Activated naive CD4-positive, alpha-beta T cell treated with anti-CD3 and anti-CD28 coated beads, Interleukin-2, amount 10 ng/mL, durations not matched to agents 7 days and 5 days (primary cell): ENCODE results near the gene ATRN.

ENCODE experiments used
- CTCF ChIA-PET: fragments of 350-600 bp; sonication (Branson Sonifier 250); formaldehyde crosslinking; loops from one replicate; lab custom pipeline; 2021; ENCODE audit warnings: antibody characterized with exemption; lab: Charles Lee
- DNase-seq: peaks from one replicate; pipeline ENCODE4 v3.0.0-alpha.2; 2020
- H3K27ac Mint-ChIP-seq: one replicate; pipeline ENCODE4 v1.8.0; 2021; ENCODE audit warnings: mild to moderate bottlenecking, moderate library complexity, mixed read lengths
- H3K27me3 Mint-ChIP-seq: one replicate; pipeline ENCODE4 v1.8.0; 2021; ENCODE audit warnings: mild to moderate bottlenecking, mixed read lengths
- H3K36me3 Mint-ChIP-seq: one replicate; pipeline ENCODE4 v1.8.0; 2021; ENCODE audit warnings: mixed read lengths
- H3K4me1 Mint-ChIP-seq: one replicate; pipeline ENCODE4 v1.8.0; 2021; ENCODE audit warnings: mixed read lengths
- H3K4me3 Mint-ChIP-seq: one replicate; pipeline ENCODE4 v1.8.0; 2021; ENCODE audit warnings: mild to moderate bottlenecking, moderate library complexity, mixed read lengths
- H3K9me3 Mint-ChIP-seq: one replicate; pipeline ENCODE4 v1.8.0; 2021; ENCODE audit warnings: mixed read lengths

Gene ATRN

GRCh38 chr20:3673221-3674070, 202.6 kb downstream of the ATRN start:
- H3K4me1 Mint-ChIP-seq, result peaks cover 14% of the 10 kb centered on the region
- peaks cover 98% of the 10 kb centered on the region for H3K27me3 Mint-ChIP-seq
- no peak overlapping the region for H3K27ac Mint-ChIP-seq
- DNase-seq, result no peak
- H3K9me3 Mint-ChIP-seq, result no peaks in the 10 kb centered on the region
- CTCF ChIA-PET, result interaction anchor here (1.0 to 1.2 kb wide), 2 partner anchors 111 to 147 kb away, joined by 3 read pairs; partner anchors contain the start of gene AP5S1
- H3K36me3 Mint-ChIP-seq, result no peaks in the 10 kb centered on the region
- H3K4me3 Mint-ChIP-seq, result no peak overlapping the region

- Mint-ChIP-seq H3K4me3 (no peak overlapping the region), H3K4me1 (peaks cover 14% of the 10 kb centered on the region), H3K9me3 (no peaks in the 10 kb centered on the region), H3K27me3 (peaks cover 98% of the 10 kb centered on the region), H3K36me3 (no peaks in the 10 kb centered on the region), H3K27ac (peak overlapping the region; percentile 11)
- CTCF ChIA-PET, result interaction anchor here (0.8 to 1.5 kb wide), 4 partner anchors 37 to 146 kb away, joined by 3 to 6 read pairs (median 4); partner anchors contain the start of gene AP5S1
- DNase-seq, result no peak
These were observed 203.6 kb downstream of the ATRN start for GRCh38 chr20:3674447-3674846.

GRCh38 chr20:3674995-3675900, 204.4 kb downstream of the ATRN start:
- peaks cover 14% of the 10 kb centered on the region for H3K4me1 Mint-ChIP-seq
- H3K4me3 Mint-ChIP-seq, result no peak overlapping the region
- H3K27me3 Mint-ChIP-seq, result peaks cover 98% of the 10 kb centered on the region
- no peaks in the 10 kb centered on the region for H3K36me3 Mint-ChIP-seq
- CTCF ChIA-PET, result interaction anchor here (0.7 to 2.5 kb wide), 9 partner anchors 9 to 113 kb away, joined by 3 to 35 read pairs (median 4); partner anchors contain the start of gene ADISSP
- DNase-seq, result no peak
- H3K9me3 Mint-ChIP-seq, result no peaks in the 10 kb centered on the region
- no peak overlapping the region for H3K27ac Mint-ChIP-seq

- Mint-ChIP-seq H3K27me3 (peaks cover 98% of the 10 kb centered on the region), H3K27ac (no peak overlapping the region), H3K9me3 (no peaks in the 10 kb centered on the region), H3K36me3 (no peaks in the 10 kb centered on the region), H3K4me1 (peaks cover 9% of the 10 kb centered on the region), H3K4me3 (no peak overlapping the region)
- CTCF ChIA-PET, result interaction anchor here (1.2 to 2.5 kb wide), 6 partner anchors 9 to 114 kb away, joined by 3 to 35 read pairs (median 8); no protein-coding TSS in a partner anchor
- no peak for DNase-seq
These were observed 206.9 kb downstream of the ATRN start for GRCh38 chr20:3677733-3678132.

- Mint-ChIP-seq H3K36me3 (no peaks in the 10 kb centered on the region), H3K27me3 (peaks cover 98% of the 10 kb centered on the region), H3K27ac (no peak overlapping the region), H3K9me3 (no peaks in the 10 kb centered on the region), H3K4me1 (peaks cover 6% of the 10 kb centered on the region), H3K4me3 (no peak overlapping the region)
- no peak for DNase-seq
- CTCF ChIA-PET, result interaction anchor here (1.0 to 2.5 kb wide), 7 partner anchors 30 to 115 kb away, joined by 3 to 35 read pairs (median 4); no protein-coding TSS in a partner anchor
These were observed 207.4 kb downstream of the ATRN start for GRCh38 chr20:3678198-3678597.

GRCh38 chr20:3678856-3679720, 208.3 kb downstream of the ATRN start:
- H3K4me3 Mint-ChIP-seq, result no peak overlapping the region
- CTCF ChIA-PET, result interaction anchor here (0.9 to 1.4 kb wide), 4 partner anchors 29 to 116 kb away, joined by 3 to 4 read pairs (median 4); no protein-coding TSS in a partner anchor
- peaks cover 99% of the 10 kb centered on the region for H3K27me3 Mint-ChIP-seq
- no peaks in the 10 kb centered on the region for H3K9me3 Mint-ChIP-seq
- no peaks in the 10 kb centered on the region for H3K36me3 Mint-ChIP-seq
- no peak for DNase-seq
- no peak overlapping the region for H3K27ac Mint-ChIP-seq
- H3K4me1 Mint-ChIP-seq, result peaks cover 6% of the 10 kb centered on the region

- peaks cover 3% of the 10 kb centered on the region for H3K4me1 Mint-ChIP-seq
- peaks cover 98% of the 10 kb centered on the region for H3K27me3 Mint-ChIP-seq
- no peak overlapping the region for H3K27ac Mint-ChIP-seq
- CTCF ChIA-PET, result interaction anchor here (0.9 to 1.4 kb wide), 4 partner anchors 28 to 34 kb away, joined by 3 to 4 read pairs (median 4); no protein-coding TSS in a partner anchor
- H3K36me3 Mint-ChIP-seq, result no peaks in the 10 kb centered on the region
- H3K4me3 Mint-ChIP-seq, result no peak overlapping the region
- no peak for DNase-seq
- no peaks in the 10 kb centered on the region for H3K9me3 Mint-ChIP-seq
These were observed 209.2 kb downstream of the ATRN start for GRCh38 chr20:3679749-3680700.

GRCh38 chr20:3680701-3681351, 210.0 kb downstream of the ATRN start:
- Mint-ChIP-seq H3K9me3 (no peaks in the 10 kb centered on the region), H3K4me3 (no peak overlapping the region), H3K4me1 (peaks cover 3% of the 10 kb centered on the region), H3K27ac (no peak overlapping the region), H3K27me3 (peaks cover 98% of the 10 kb centered on the region), H3K36me3 (no peaks in the 10 kb centered on the region)
- no peak for DNase-seq
- CTCF ChIA-PET, result interaction anchor here (0.6 to 1.1 kb wide), 2 partner anchors 30 to 565 kb away, joined by 3 read pairs; no protein-coding TSS in a partner anchor

- no peaks in the 10 kb centered on the region for H3K36me3 Mint-ChIP-seq
- DNase-seq, result no peak
- peaks cover 96% of the 10 kb centered on the region for H3K27me3 Mint-ChIP-seq
- no peak overlapping the region for H3K27ac Mint-ChIP-seq
- no peak overlapping the region for H3K4me3 Mint-ChIP-seq
- CTCF ChIA-PET, result interaction anchor here (0.6 to 1.1 kb wide), 2 partner anchors 30 to 566 kb away, joined by 3 read pairs; no protein-coding TSS in a partner anchor
- peaks cover 3% of the 10 kb centered on the region for H3K4me1 Mint-ChIP-seq
- no peaks in the 10 kb centered on the region for H3K9me3 Mint-ChIP-seq
These were observed 210.6 kb downstream of the ATRN start for GRCh38 chr20:3681352-3681930.

- Mint-ChIP-seq H3K9me3 (no peaks in the 10 kb centered on the region), H3K36me3 (no peaks in the 10 kb centered on the region), H3K4me1 (no peaks in the 10 kb centered on the region), H3K27ac (no peak within 1 kb of the TSS), H3K27me3 (peaks cover 96% of the 10 kb centered on the region), H3K4me3 (no peak within 1 kb of the TSS)
- DNase-seq, result no peak
- CTCF ChIA-PET, result no interaction called here
These were observed 211.3 kb downstream of the ATRN start, which contains the start of gene ADAM33 for GRCh38 chr20:3681931-3682781. ADAM33 (minus strand) TSS chr20:3682010; CDS start chr20:3682004, 6 bp downstream.

GRCh38 chr20:3685341-3685740, 214.5 kb downstream of the ATRN start:
- H3K27ac Mint-ChIP-seq, result no peak overlapping the region
- no peaks in the 10 kb centered on the region for H3K4me1 Mint-ChIP-seq
- CTCF ChIA-PET, result no interaction called here
- H3K9me3 Mint-ChIP-seq, result no peaks in the 10 kb centered on the region
- DNase-seq, result no peak
- H3K36me3 Mint-ChIP-seq, result no peaks in the 10 kb centered on the region
- peaks cover 82% of the 10 kb centered on the region for H3K27me3 Mint-ChIP-seq
- no peak overlapping the region for H3K4me3 Mint-ChIP-seq
